SU-DHL-6 (cell line): ENCODE measurements around the gene AMH.

Experiments used
- H2AFZ ChIP-seq: fragments of 200-600 bp; sonication (generic); 2 replicates; pipeline ENCODE4 v1.6.1; 2014; ENCODE audit warnings: low read depth, mild to moderate bottlenecking, moderate library complexity, mixed read lengths, antibody characterized with exemption, low read length; ENCODE audit not compliant: severe bottlenecking
- H3F3A ChIP-seq: fragments of 200-600 bp; shearing (Covaris generic); 2 replicates; pipeline ENCODE4 v1.6.0; 2016; ENCODE audit warnings: antibody characterized with exemption, mild to moderate bottlenecking; ENCODE audit not compliant: insufficient read depth
- H3K27ac ChIP-seq: fragments of 200-600 bp; sonication (generic); 2 replicates; pipeline ENCODE4 v1.5.1; 2016; ENCODE audit warnings: low read depth, mild to moderate bottlenecking, low read length, moderate library complexity, mixed read lengths
- H3K27me3 ChIP-seq: fragments of 200-600 bp; sonication (generic), shearing (Covaris generic); 2 replicates; pipeline ENCODE4 v1.6.0; 2014; ENCODE audit warnings: mild to moderate bottlenecking, low read length
- H3K36me3 ChIP-seq: fragments of 200-600 bp; sonication (generic); 2 replicates; pipeline ENCODE4 v1.6.1; 2014; ENCODE audit warnings: mild to moderate bottlenecking, low read length, mixed read lengths
- H3K4me2 ChIP-seq: fragments of 300-600, 200-600 bp; shearing (Covaris generic), sonication (generic); 2 replicates; pipeline ENCODE4 v1.6.0; 2014; ENCODE audit warnings: low read length, low read depth, mild to moderate bottlenecking; ENCODE audit not compliant: poor library complexity, severe bottlenecking
- H3K4me3 ChIP-seq: fragments of 200-600 bp; sonication (generic); 2 replicates; pipeline ENCODE4 v1.5.1; 2014; ENCODE audit warnings: antibody characterized with exemption, low read length, mild to moderate bottlenecking, mixed read lengths; ENCODE audit not compliant: insufficient read depth, poor library complexity, severe bottlenecking
- H3K79me2 ChIP-seq: fragments of 200-600 bp; sonication (generic); 2 replicates; pipeline ENCODE4 v1.6.1; 2014; ENCODE audit warnings: mild to moderate bottlenecking, low read length, moderate library complexity; ENCODE audit not compliant: insufficient read depth
- H3K9ac ChIP-seq: fragments of 200-600 bp; sonication (generic); 2 replicates; pipeline ENCODE4 v1.7.0; 2014; ENCODE audit warnings: mild to moderate bottlenecking, low read length
- H3K9me2 ChIP-seq: fragments of 200-600 bp; sonication (generic); replicated peaks from 2 replicates; pipeline ENCODE4 v1.6.1; 2014; ENCODE audit warnings: low read length; ENCODE audit not compliant: insufficient read depth
- H3K9me3 ChIP-seq: fragments of 200-600 bp; sonication (generic); 2 replicates; pipeline ENCODE4 v1.6.1; 2014; ENCODE audit warnings: low read length, mixed read lengths; ENCODE audit not compliant: insufficient read depth
- H4K20me1 ChIP-seq: fragments of 200-600 bp; sonication (generic); 2 replicates; pipeline ENCODE4 v1.6.1; 2014; ENCODE audit warnings: low read depth, mild to moderate bottlenecking, antibody characterized with exemption, low read length, moderate library complexity, mixed read lengths
- CTCF ChIP-seq: fragments of 200-600 bp; sonication (generic); IDR thresholded peaks from one replicate; pipeline ENCODE4 v1.5.1; 2017; ENCODE audit warnings: antibody characterized with exemption, mild to moderate bottlenecking, low read length, moderate library complexity; ENCODE audit not compliant: insufficient read depth, poor library complexity, severe bottlenecking
- EZH2phosphoT487 ChIP-seq: fragments of 200-600 bp; sonication (generic), shearing (Covaris generic); conservative IDR thresholded peaks from 2 replicates; pipeline ENCODE4 v1.6.1; 2018; ENCODE audit warnings: mild to moderate bottlenecking, antibody characterized with exemption, low read length, moderate library complexity, mixed read lengths

Gene AMH

DNA sequence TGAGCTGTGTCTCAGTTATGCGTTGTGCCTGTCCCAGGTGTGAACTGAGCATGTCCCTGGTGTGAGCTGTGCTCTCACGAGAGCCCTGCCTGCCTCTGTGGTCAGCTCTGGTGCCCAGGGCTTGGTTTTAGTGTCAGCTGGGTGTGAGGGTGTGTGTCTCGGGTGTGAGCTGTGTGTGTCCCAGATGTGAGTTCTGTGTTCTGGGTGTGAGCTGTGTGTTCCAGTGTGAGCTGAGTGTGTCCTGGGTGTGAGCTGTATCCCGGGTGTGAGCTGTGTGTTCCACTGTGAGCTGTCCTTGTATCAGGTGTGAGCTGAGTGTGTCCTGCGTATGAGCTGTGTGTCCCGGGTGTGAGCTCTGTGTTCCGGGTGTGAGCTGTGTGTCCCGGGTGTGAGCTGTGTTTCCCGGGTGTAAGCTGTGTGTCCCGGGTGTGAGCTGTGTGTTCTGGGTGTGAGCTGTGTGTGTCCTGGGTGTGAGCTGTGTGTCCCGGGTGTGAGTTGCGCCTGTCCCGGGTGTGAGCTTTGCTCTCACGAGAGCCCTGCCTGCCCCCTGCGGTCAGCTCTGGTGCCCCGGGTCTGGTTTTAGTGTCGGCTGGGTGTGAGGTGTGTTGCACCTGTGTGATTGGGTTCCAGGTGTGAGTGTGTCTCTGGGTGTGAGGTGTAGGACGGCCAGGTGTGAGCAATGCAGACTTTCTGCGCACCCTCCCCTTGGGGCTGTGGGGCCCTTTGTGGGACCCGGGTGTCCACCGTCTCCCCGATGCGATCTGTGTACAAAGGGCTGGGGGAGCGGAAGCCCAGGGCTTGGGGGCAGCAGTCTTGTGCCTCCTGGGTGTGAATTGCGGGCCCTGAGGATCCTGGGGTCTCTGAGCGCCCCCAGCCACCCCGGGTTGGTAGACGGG is 39.9 kb downstream of the AMH start:
- no peaks in the 10 kb centered on the region for H3K36me3 ChIP-seq
- no peak overlapping the region for H2AFZ ChIP-seq
- H3K9ac ChIP-seq = peak overlapping the region; percentile 51; the same call in 1 of the 2 replicates
- H3K9me3 ChIP-seq = no peaks in the 10 kb centered on the region
- H3K4me2 ChIP-seq = peak overlapping the region; percentile 68
- TF ChIP-seq EZH2phosphoT487 (no peak), CTCF (no peak)
- H4K20me1 ChIP-seq = no peaks in the 10 kb centered on the region
- peak overlapping the region; percentile 75 for H3K27ac ChIP-seq
- no peaks in the 10 kb centered on the region for H3K27me3 ChIP-seq
- H3K79me2 ChIP-seq = no peaks in the 10 kb centered on the region
- H3K9me2 ChIP-seq = no peaks in the 10 kb centered on the region
- H3K4me3 ChIP-seq = peak overlapping the region; percentile 52
- H3F3A ChIP-seq = 0 out of 2 replicates have a peak, but pooled peaks cover 3% of the 10 kb centered on the region

DNA sequence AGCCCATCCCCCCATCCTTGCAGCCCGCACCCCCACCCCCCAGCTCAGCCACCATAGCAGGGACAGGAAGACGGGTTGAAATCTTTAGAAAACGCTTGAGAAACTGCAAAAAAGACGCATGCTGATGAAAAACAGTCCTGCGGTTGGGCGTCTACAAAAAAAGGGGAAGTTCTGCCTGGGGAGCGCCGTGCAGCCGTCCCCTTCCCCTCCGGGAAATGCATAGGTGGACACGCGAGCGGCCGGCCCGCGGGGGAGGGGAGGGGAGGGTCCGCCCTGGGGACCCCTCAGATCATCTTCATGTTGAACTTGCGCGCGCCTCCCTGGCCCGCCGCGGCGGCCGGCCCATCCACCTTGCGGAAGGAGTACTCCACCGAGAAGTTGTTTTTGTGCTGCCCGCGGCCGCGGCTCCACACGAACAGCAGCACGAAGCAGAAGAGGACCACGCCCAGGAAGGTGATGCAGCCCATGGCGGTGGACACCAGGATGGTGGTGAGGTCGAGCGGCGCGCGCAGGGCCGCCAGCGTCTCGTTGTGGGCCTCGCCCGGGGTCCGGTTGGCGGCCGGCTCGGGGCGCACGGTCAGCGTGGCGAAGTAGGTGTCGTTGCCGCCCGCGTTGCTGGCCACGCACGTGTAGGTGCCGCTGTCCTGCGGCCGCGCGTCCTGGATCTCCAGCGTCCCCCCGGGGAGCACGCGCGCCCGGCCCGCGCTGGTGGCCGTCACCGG is 40.8 kb downstream of the AMH start:
- TF ChIP-seq EZH2phosphoT487 = no peak
- no peak for TF ChIP-seq CTCF
- Histone ChIP-seq H3K9me3 (no peaks in the 10 kb centered on the region), H3F3A (0 out of 2 replicates have a peak, but pooled peaks cover 3% of the 10 kb centered on the region), H3K9ac (peak overlapping the region; percentile 51), H2AFZ (peak overlapping the region; percentile 12), H4K20me1 (no peaks in the 10 kb centered on the region), H3K4me2 (peak overlapping the region; percentile 68), H3K36me3 (no peaks in the 10 kb centered on the region), H3K27ac (peak overlapping the region; percentile 75), H3K27me3 (no peaks in the 10 kb centered on the region), H3K4me3 (peak overlapping the region; percentile 52), H3K79me2 (no peaks in the 10 kb centered on the region), H3K9me2 (no peaks in the 10 kb centered on the region)

- TF ChIP-seq CTCF (no peak), EZH2phosphoT487 (no peak)
- H3F3A ChIP-seq = 0 out of 2 replicates have a peak, but pooled peaks cover 3% of the 10 kb centered on the region
- H3K9ac ChIP-seq = peak overlapping the region; percentile 51
- peak overlapping the region; percentile 68 for H3K4me2 ChIP-seq
- no peaks in the 10 kb centered on the region for H3K79me2 ChIP-seq
- peak overlapping the region; percentile 12 for H2AFZ ChIP-seq
- peak overlapping the region; percentile 52 for H3K4me3 ChIP-seq
- H3K9me3 ChIP-seq = no peaks in the 10 kb centered on the region
- no peaks in the 10 kb centered on the region for H4K20me1 ChIP-seq
- no peaks in the 10 kb centered on the region for H3K9me2 ChIP-seq
- peak overlapping the region; percentile 75 for H3K27ac ChIP-seq
- no peaks in the 10 kb centered on the region for H3K36me3 ChIP-seq
- no peaks in the 10 kb centered on the region for H3K27me3 ChIP-seq
Measured at GRCh38 chr19:2290441-2291184, 41.5 kb downstream of the AMH start.
